Right lobe of liver (tissue), 6 donors: Measurements from ENCODE around the gene ZNF326. TPM values are rescaled to one million over a fixed set of nuclear protein-coding genes. Genes with fewer than 3 reads are reported as not detected.
"Not testable (repeated sequence)": the region's sequence is repeated elsewhere in the genome, so short reads cannot be mapped to it uniquely, and the experiment has no call there.

Experiments
- ATAC-seq, 4 donors: fragments of 200-7000 bp; cut with Tn5 transposase; one replicate each; pipeline ENCODE4 v1.9.1; 2020; ENCODE audit warnings: mild to moderate bottlenecking in 4 of 4, moderate library complexity in 4 of 4
- DNase-seq, 3 donors: peaks; one replicate each; pipeline ENCODE4 v3.0.0-alpha.2; 2020
- H3K27ac ChIP-seq, 3 donors: fragments of 200-600 bp; one replicate each; pipeline ENCODE4 v1.8.0; 2022
- H3K27me3 ChIP-seq, 2 donors: fragments of 200-600 bp; one replicate each; pipeline ENCODE4 v1.8.0; 2022
- H3K36me3 ChIP-seq, 4 donors: fragments of 200-600 bp; sonication (generic) in 1 of 4; one replicate each; pipeline versions ENCODE4 v1.5.1 to v1.8.0; 2017 to 2022; ENCODE audit warnings: control low read depth in 1 of 4
- H3K4me1 ChIP-seq, 4 donors: fragments of 200-600 bp; sonication (generic) in 1 of 4; one replicate each; pipeline versions ENCODE4 v1.5.1 to v1.8.0; 2017 to 2022; ENCODE audit warnings: control low read depth in 1 of 4
- H3K4me3 ChIP-seq, 3 donors: fragments of 200-600 bp; one replicate each; pipeline ENCODE4 v1.8.0; 2022
- H3K9me3 ChIP-seq, 4 donors: fragments of 200-600 bp; sonication (generic) in 1 of 4; one replicate each; pipeline versions ENCODE4 v1.5.1 to v1.8.0; 2017 to 2022; ENCODE audit warnings: control low read depth in 1 of 4
- POLR2A ChIP-seq: fragments of 450-650 bp; IDR thresholded peaks from one replicate; pipeline ENCODE4 v1.6.1; 2017; ENCODE audit warnings: antibody characterized with exemption, mild to moderate bottlenecking
- WGBS: methylation state at CpG from one replicate; pipeline ENCODE4 v1.1.6; 2018; ENCODE audit warnings: low coverage, low lambda C conversion rate; ENCODE audit not compliant: insufficient coverage; ENCODE audit errors: missing lambda C conversion rate; 5-methylcytosine and 5-hydroxymethylcytosine counted together
- intact Hi-C, 2 donors: fragments of 100-400 bp; cut with DNase I; formaldehyde crosslinking; loops; one replicate each; pipeline versions ENCODE4 v1.11.2 to v1.14.1; 2022
- total RNA-seq, 6 experiments: library from RNA; depleted of rRNA in 2 of 6; stranded (reverse); fragments of >200 nt in 2 of 6; fragmentation: NEBNext Ultra II Directional in 3 of 6; extraction: Animal tissue kit (Norgen Biotek cat#: 25700) in 3 of 6; gene quantifications; one replicate each; pipeline versions ENCODE4 v1.1.0 to v1.2.4, GENCODE V29; 2016 to 2023
- TF ChIP-seq, protein P1 (sequence below), 4 donors: fragments of 200-600 bp in 3 of 4; fragments of 450-650 bp in 1 of 4; IDR thresholded peaks; one replicate each; pipeline versions ENCODE4 v1.5.1 to v1.8.0; 2016 to 2022; ENCODE audit warnings: antibody characterized with exemption in 4 of 4, mild to moderate bottlenecking in 2 of 4
- donor health status: DM: no; HTN: yes; CAD: no.
- donor health status: DM: no; HTN: no; CAD: no.
- donor health status: DM: no; HTN: no; CAD: no.
- donor health status: DM: no; HTN: yes; CAD: no.
- donor health status: DM: no; HTN: yes; CAD: no.

The ZNF326 gene
- total RNA-seq, 6 experiments from 2014 or later, result 9.5 to 13.8 (median 10.5) TPM

GRCh38 chr1:90048043-90048442 lies 53.1 kb downstream of the ZNF326 start:
- DNase-seq (no peak), ATAC-seq (no peak)
- Histone ChIP-seq H3K4me3 (no peak overlapping the region), H3K36me3 (no peaks in the 10 kb centered on the region), H3K27me3 (no peaks in the 10 kb centered on the region), H3K4me1 (peaks cover 0 to 17% (median 3%) of the 10 kb centered on the region in 4 donors), H3K27ac (no peak overlapping the region), H3K9me3 (no peaks in the 10 kb centered on the region)
- 71% methylated on average over 4 of the region's 5 CpGs for WGBS
- no peak for TF ChIP-seq POLR2A
- TF ChIP-seq, protein P1, sequence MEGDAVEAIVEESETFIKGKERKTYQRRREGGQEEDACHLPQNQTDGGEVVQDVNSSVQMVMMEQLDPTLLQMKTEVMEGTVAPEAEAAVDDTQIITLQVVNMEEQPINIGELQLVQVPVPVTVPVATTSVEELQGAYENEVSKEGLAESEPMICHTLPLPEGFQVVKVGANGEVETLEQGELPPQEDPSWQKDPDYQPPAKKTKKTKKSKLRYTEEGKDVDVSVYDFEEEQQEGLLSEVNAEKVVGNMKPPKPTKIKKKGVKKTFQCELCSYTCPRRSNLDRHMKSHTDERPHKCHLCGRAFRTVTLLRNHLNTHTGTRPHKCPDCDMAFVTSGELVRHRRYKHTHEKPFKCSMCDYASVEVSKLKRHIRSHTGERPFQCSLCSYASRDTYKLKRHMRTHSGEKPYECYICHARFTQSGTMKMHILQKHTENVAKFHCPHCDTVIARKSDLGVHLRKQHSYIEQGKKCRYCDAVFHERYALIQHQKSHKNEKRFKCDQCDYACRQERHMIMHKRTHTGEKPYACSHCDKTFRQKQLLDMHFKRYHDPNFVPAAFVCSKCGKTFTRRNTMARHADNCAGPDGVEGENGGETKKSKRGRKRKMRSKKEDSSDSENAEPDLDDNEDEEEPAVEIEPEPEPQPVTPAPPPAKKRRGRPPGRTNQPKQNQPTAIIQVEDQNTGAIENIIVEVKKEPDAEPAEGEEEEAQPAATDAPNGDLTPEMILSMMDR (IDR thresholded peaks at IDR 0.05), result no peak
- intact Hi-C loops, result no loop called here

- H3K9me3 ChIP-seq, H3K27ac ChIP-seq, H3K4me3 ChIP-seq, H3K27me3 ChIP-seq, DNase-seq, ATAC-seq, H3K4me1 ChIP-seq, H3K36me3 ChIP-seq, intact Hi-C loops: not testable (repeated sequence)
- 81% methylated on average over 17 of the region's 31 CpGs for WGBS
Measured at GRCh38 chr1:90062700-90063643, 68.1 kb downstream of the ZNF326 start.

- DNase-seq, ATAC-seq, H3K9me3 ChIP-seq, H3K27ac ChIP-seq, H3K4me3 ChIP-seq, intact Hi-C loops, H3K36me3 ChIP-seq, H3K27me3 ChIP-seq, H3K4me1 ChIP-seq: not testable (repeated sequence)
- 77% methylated on average over 6 of the region's 6 CpGs for WGBS
Measured at GRCh38 chr1:90064109-90064508, 69.2 kb downstream of the ZNF326 start.

GRCh38 chr1:90067194-90067931 lies 72.5 kb downstream of the ZNF326 start:
- H3K9me3 ChIP-seq, result no peaks in the 10 kb centered on the region
- intact Hi-C loops, result no loop called here
- no peak overlapping the region for H3K27ac ChIP-seq
- H3K27me3 ChIP-seq, result no peaks in the 10 kb centered on the region
- ATAC-seq, result no peak
- no peak overlapping the region for H3K4me3 ChIP-seq
- H3K36me3 ChIP-seq, result no peaks in the 10 kb centered on the region
- WGBS, result 54% methylated on average over 3 of the region's 3 CpGs
- no peak for DNase-seq
- H3K4me1 ChIP-seq, result no peaks in the 10 kb centered on the region
- TF ChIP-seq, protein P1 (IDR thresholded peaks at IDR 0.05), result no peak

- Histone ChIP-seq H3K27me3 (no peaks in the 10 kb centered on the region), H3K9me3 (no peaks in the 10 kb centered on the region), H3K4me3 (no peak overlapping the region), H3K36me3 (no peaks in the 10 kb centered on the region), H3K4me1 (no peaks in the 10 kb centered on the region), H3K27ac (no peak overlapping the region)
- no peak for ATAC-seq
- intact Hi-C loops, result no loop called here
- WGBS, result 75% methylated on average over 3 of the region's 5 CpGs
- no peak for DNase-seq
- TF ChIP-seq POLR2A, result no peak
- TF ChIP-seq, protein P1 (IDR thresholded peaks at IDR 0.05), result no peak
Measured at GRCh38 chr1:90068611-90069280, 73.8 kb downstream of the ZNF326 start.
